G401 (cell line): ENCODE results near the gene SVIL. TPM values are rescaled to one million over a fixed set of nuclear protein-coding genes. Genes with fewer than 3 reads are reported as not detected.
"Not testable (repeated sequence)": the region's sequence is repeated elsewhere in the genome, so short reads cannot be mapped to it uniquely, and the experiment has no call there.

Source experiments
- DNase-seq: peaks from one replicate; pipeline ENCODE4 v3.0.0-alpha.2; 2015; ENCODE audit warnings: low spot score
- in situ Hi-C: cut with HindIII; loops from 2 replicates; pipeline ENCODE4 v1.10.0; 2016; ENCODE audit warnings: low sequenced_read_pairs, mixed read lengths
- total RNA-seq: library from RNA; depleted of rRNA; stranded (reverse); fragments of >200 nt; shearing (Covaris generic); gene quantifications from 2 replicates; pipeline ENCODE4 v1.2.3, GENCODE V29; 2014

SVIL gene
- total RNA-seq, 1 experiment from 2014 or later = 36.3 TPM

GRCh38 chr10:29511806-29512205 lies 123.0 kb downstream of the SVIL start:
- in situ Hi-C loops = not testable (repeated sequence)

GRCh38 chr10:29510483-29511157 lies 124.2 kb downstream of the SVIL start:
- in situ Hi-C loops, DNase-seq: not testable (repeated sequence)

More at GRCh38 chr10:29511806-29512205, 123.0 kb downstream of the SVIL start:
- not testable (repeated sequence) for DNase-seq

- no peak for DNase-seq
- in situ Hi-C loops = no loop called here
These were observed 126.1 kb downstream of the SVIL start for GRCh38 chr10:29508554-29509244.

GRCh38 chr10:29507750-29508149 lies 127.0 kb downstream of the SVIL start:
- DNase-seq, in situ Hi-C loops: not testable (repeated sequence)

- in situ Hi-C loops, DNase-seq: not testable (repeated sequence)
These were observed 128.3 kb downstream of the SVIL start for GRCh38 chr10:29506324-29506921.

GRCh38 chr10:29502351-29502750 lies 132.4 kb downstream of the SVIL start:
- no peak for DNase-seq
- in situ Hi-C loops = no loop called here

GRCh38 chr10:29501692-29502091 lies 133.1 kb downstream of the SVIL start:
- in situ Hi-C loops = no loop called here
- no peak for DNase-seq

- no peak for DNase-seq
- in situ Hi-C loops = no loop called here
These were observed 134.7 kb downstream of the SVIL start for GRCh38 chr10:29499993-29500537.

- DNase-seq = peak; percentile 37
- in situ Hi-C loops = no loop called here
These were observed 138.2 kb downstream of the SVIL start for GRCh38 chr10:29496341-29497162.

GRCh38 chr10:29495366-29495765 lies 139.4 kb downstream of the SVIL start:
- no peak for DNase-seq
- in situ Hi-C loops = no loop called here

- DNase-seq = no peak
- in situ Hi-C loops = no loop called here
These were observed 141.1 kb downstream of the SVIL start for GRCh38 chr10:29493697-29494096.

GRCh38 chr10:29492774-29493173 lies 142.0 kb downstream of the SVIL start:
- in situ Hi-C loops = no loop called here
- DNase-seq = no peak

GRCh38 chr10:29491918-29492317 lies 142.9 kb downstream of the SVIL start:
- in situ Hi-C loops = no loop called here
- DNase-seq = no peak

GRCh38 chr10:29490781-29491280 lies 143.9 kb downstream of the SVIL start:
- in situ Hi-C loops = not testable (repeated sequence)

GRCh38 chr10:29488471-29488870 lies 146.3 kb downstream of the SVIL start:
- in situ Hi-C loops, DNase-seq: not testable (repeated sequence)

More at GRCh38 chr10:29490781-29491280, 143.9 kb downstream of the SVIL start:
- not testable (repeated sequence) for DNase-seq

GRCh38 chr10:29487884-29488266 lies 146.9 kb downstream of the SVIL start:
- in situ Hi-C loops, DNase-seq: not testable (repeated sequence)

- in situ Hi-C loops, DNase-seq: not testable (repeated sequence)
These were observed 147.5 kb downstream of the SVIL start for GRCh38 chr10:29487032-29487883.

GRCh38 chr10:29486433-29486832 lies 148.3 kb downstream of the SVIL start:
- in situ Hi-C loops = no loop called here
- no peak for DNase-seq
